Keratinocyte (primary cell): ENCODE results near the gene ODAD2. TPM values are rescaled to one million over a fixed set of nuclear protein-coding genes. Genes with fewer than 3 reads are reported as not detected.
"Not testable (repeated sequence)": the region's sequence is repeated elsewhere in the genome, so short reads cannot be mapped to it uniquely, and the experiment has no call there.

Experiments
- DNase-seq: peaks from one replicate; pipeline ENCODE4 v3.0.0-alpha.2; 2011; ENCODE audit warnings: low read depth, missing footprints, low spot score
- FAIRE-seq: peaks from 2 replicates; lab custom pipeline; 2011; peaks lifted over from hg19 to GRCh38; lab: Jason Lieb, UNC
- H2AFZ ChIP-seq: 2 replicates; pipeline ENCODE4 v1.6.0; 2012; ENCODE audit warnings: low read length, control low read depth, inconsistent platforms; ENCODE audit not compliant: control insufficient read depth
- H3K27ac ChIP-seq: 2 replicates; pipeline ENCODE4 v1.5.1; 2011; ENCODE audit warnings: low read length; ENCODE audit not compliant: control insufficient read depth, insufficient read depth
- H3K27me3 ChIP-seq: 3 replicates; pipeline ENCODE4 v1.6.0; 2011; ENCODE audit warnings: low read length; ENCODE audit not compliant: control insufficient read depth, insufficient read depth; ENCODE audit errors: extremely low read depth
- H3K36me3 ChIP-seq, 2 experiments: 2 replicates in 1 of 2; 3 replicates in 1 of 2; pipeline ENCODE4 v1.5.1; 2011; ENCODE audit warnings: low read length in 2 of 2, mild to moderate bottlenecking in 1 of 2; ENCODE audit not compliant: control insufficient read depth in 2 of 2, insufficient read depth in 2 of 2; ENCODE audit errors: extremely low read depth in 1 of 2
- H3K4me1 ChIP-seq: 3 replicates; pipeline ENCODE4 v1.5.1; 2011; ENCODE audit warnings: low read length; ENCODE audit not compliant: control insufficient read depth, insufficient read depth; ENCODE audit errors: extremely low read depth
- H3K4me2 ChIP-seq: 3 replicates; pipeline ENCODE4 v1.6.0; 2011; ENCODE audit warnings: low read depth, low read length; ENCODE audit not compliant: control insufficient read depth, insufficient read depth; ENCODE audit errors: extremely low read depth
- H3K4me3 ChIP-seq, 3 experiments: fragments of 200-600 bp in 1 of 3; sonication (generic) in 1 of 3; 2 replicates in 2 of 3; 3 replicates in 1 of 3; pipeline ENCODE4 v1.5.1; 2011 to 2016; ENCODE audit warnings: low read length in 3 of 3, mild to moderate bottlenecking in 3 of 3, control low read depth in 2 of 3, inconsistent platforms in 1 of 3, low read depth in 1 of 3, mixed read lengths in 1 of 3, mixed run types in 1 of 3, moderate library complexity in 1 of 3; ENCODE audit not compliant: control insufficient read depth in 2 of 3, insufficient read depth in 2 of 3; ENCODE audit errors: extremely low read depth in 1 of 3
- H3K79me2 ChIP-seq: 2 replicates; pipeline ENCODE4 v1.6.0; 2012; ENCODE audit warnings: low read length; ENCODE audit not compliant: control insufficient read depth, insufficient read depth
- H3K9ac ChIP-seq: 3 replicates; pipeline ENCODE4 v1.6.0; 2011; ENCODE audit warnings: low read length; ENCODE audit not compliant: control insufficient read depth, insufficient read depth; ENCODE audit errors: extremely low read depth
- H3K9me1 ChIP-seq: 3 replicates; pipeline ENCODE4 v1.6.0; 2011; ENCODE audit warnings: low read length; ENCODE audit not compliant: control insufficient read depth, insufficient read depth; ENCODE audit errors: extremely low read depth
- H3K9me3 ChIP-seq: 2 replicates; pipeline ENCODE4 v1.5.1; 2012; ENCODE audit warnings: low read depth, low read length; ENCODE audit not compliant: control insufficient read depth
- H4K20me1 ChIP-seq: 3 replicates; pipeline ENCODE4 v1.6.0; 2011; ENCODE audit warnings: low read length; ENCODE audit not compliant: control insufficient read depth, insufficient read depth; ENCODE audit errors: extremely low read depth
- EZH2 ChIP-seq: IDR thresholded peaks from one replicate; pipeline ENCODE4 v1.6.1; 2012; ENCODE audit warnings: inconsistent platforms, mild to moderate bottlenecking, low read length, moderate library complexity
- dilution Hi-C: fragments of 300-500 bp; cut with MboI; formaldehyde crosslinking; loops from one replicate; pipeline ENCODE4 v1.7.0; 2020; ENCODE audit warnings: low sequenced_read_pairs; ENCODE audit not compliant: extremely low pct_ligation_motif_present
- polyA plus RNA-seq, 5 experiments: library from polyadenylated mRNA; depleted of rRNA in 3 of 5; stranded (reverse) in 3 of 5; stranded (forward) in 1 of 5; unstranded in 1 of 5; fragments of >200 nt; gene quantifications; 1 replicate in 1 of 5; 2 replicates in 3 of 5; 3 replicates in 1 of 5; pipeline versions ENCODE4 v1.2.1 to v1.2.3, GENCODE V29; 2011 to 2012; ENCODE audit warnings: missing spikeins in 2 of 5, low read depth in 1 of 5, low replicate concordance in 1 of 5
- TF ChIP-seq, protein P1 (sequence below), 3 experiments: IDR thresholded peaks in 1 of 3; conservative IDR thresholded peaks in 1 of 3; optimal IDR thresholded peaks in 1 of 3; 2 replicates in 2 of 3; 3 replicates in 1 of 3; pipeline versions ENCODE3 to v1.5.1; 2011; ENCODE audit warnings: low read length in 3 of 3, mild to moderate bottlenecking in 3 of 3, moderate library complexity in 2 of 3, control low read depth in 1 of 3, inconsistent platforms in 1 of 3; ENCODE audit not compliant: insufficient read depth in 2 of 3; ENCODE audit errors: extremely low read depth in 1 of 3

ODAD2 gene
- polyA plus RNA-seq, 1 donor (not counting 4 experiments of a cell fraction or from before 2014, with no cell fraction given), result not detected

DNA sequence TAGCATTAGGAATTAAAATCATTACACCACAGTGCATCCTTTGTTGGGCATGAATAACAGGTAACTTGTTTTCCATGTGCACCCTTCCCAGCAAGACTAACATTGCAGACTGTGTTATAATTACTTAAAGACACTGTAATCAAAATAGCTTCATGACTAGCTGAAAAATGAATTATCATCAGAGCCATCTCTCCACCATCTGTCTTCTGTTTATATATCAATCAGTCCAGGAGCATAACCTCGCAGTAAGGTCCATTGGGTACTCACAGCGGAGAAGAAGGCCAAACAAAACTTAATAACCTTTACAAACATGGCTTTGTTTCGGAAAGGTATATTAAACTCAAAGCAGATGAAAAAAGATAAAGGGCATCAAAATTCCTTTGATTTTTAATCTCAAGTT lies 90.6 kb downstream of the ODAD2 start:
- TF ChIP-seq, protein P1, sequence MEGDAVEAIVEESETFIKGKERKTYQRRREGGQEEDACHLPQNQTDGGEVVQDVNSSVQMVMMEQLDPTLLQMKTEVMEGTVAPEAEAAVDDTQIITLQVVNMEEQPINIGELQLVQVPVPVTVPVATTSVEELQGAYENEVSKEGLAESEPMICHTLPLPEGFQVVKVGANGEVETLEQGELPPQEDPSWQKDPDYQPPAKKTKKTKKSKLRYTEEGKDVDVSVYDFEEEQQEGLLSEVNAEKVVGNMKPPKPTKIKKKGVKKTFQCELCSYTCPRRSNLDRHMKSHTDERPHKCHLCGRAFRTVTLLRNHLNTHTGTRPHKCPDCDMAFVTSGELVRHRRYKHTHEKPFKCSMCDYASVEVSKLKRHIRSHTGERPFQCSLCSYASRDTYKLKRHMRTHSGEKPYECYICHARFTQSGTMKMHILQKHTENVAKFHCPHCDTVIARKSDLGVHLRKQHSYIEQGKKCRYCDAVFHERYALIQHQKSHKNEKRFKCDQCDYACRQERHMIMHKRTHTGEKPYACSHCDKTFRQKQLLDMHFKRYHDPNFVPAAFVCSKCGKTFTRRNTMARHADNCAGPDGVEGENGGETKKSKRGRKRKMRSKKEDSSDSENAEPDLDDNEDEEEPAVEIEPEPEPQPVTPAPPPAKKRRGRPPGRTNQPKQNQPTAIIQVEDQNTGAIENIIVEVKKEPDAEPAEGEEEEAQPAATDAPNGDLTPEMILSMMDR (optimal IDR thresholded peaks at IDR 0.05 in 1 of 3, IDR thresholded peaks at IDR 0.05 in 1 of 3, conservative IDR thresholded peaks at IDR 0.05 in 1 of 3; ENCODE audit: extremely low read depth in 1 of 3, insufficient read depth in 2 of 3, low read length in 3 of 3), result no peak
- TF ChIP-seq EZH2, result no peak
- no peak overlapping the region for H3K4me2 ChIP-seq
- H3K9me3 ChIP-seq, result no peaks in the 10 kb centered on the region
- no peaks in the 10 kb centered on the region for H3K9me1 ChIP-seq
- DNase-seq (no peak), FAIRE-seq (no peak)
- no peaks in the 10 kb centered on the region for H3K4me1 ChIP-seq
- H3K9ac ChIP-seq, result no peak overlapping the region
- H4K20me1 ChIP-seq, result no peaks in the 10 kb centered on the region
- no peak overlapping the region for H3K27ac ChIP-seq
- H3K79me2 ChIP-seq, result no peaks in the 10 kb centered on the region
- H3K4me3 ChIP-seq, result no peak overlapping the region
- no peaks in the 10 kb centered on the region for H3K27me3 ChIP-seq
- H2AFZ ChIP-seq, result no peak overlapping the region
- dilution Hi-C loops, result no loop called here
- H3K36me3 ChIP-seq, result no peaks in the 10 kb centered on the region

DNA sequence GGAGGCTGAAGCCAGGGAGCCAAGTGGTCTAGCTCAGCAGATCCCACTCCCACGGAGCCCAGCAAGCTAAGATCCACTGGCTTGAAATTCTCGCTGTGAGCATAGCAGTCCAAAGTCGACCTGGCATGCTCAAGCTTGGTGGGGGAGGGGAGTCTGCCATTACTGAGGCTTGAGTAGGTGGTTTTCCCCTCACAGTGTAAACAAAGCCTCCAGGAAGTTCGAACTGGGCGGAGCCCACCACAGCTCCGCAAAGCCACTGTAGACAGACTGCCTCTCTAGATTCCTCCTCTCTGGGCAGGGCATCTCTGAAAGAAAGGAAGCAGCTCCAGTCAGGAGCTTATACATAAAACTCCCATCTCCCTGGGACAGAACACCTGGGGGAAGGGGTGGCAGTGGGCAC lies 99.4 kb downstream of the ODAD2 start:
- dilution Hi-C loops, H3K27me3 ChIP-seq, H3K27ac ChIP-seq, H3K4me2 ChIP-seq, H3K9me1 ChIP-seq, H2AFZ ChIP-seq, H3K79me2 ChIP-seq, H3K4me3 ChIP-seq, FAIRE-seq, H3K9me3 ChIP-seq, H3K36me3 ChIP-seq, H4K20me1 ChIP-seq, H3K4me1 ChIP-seq, DNase-seq, H3K9ac ChIP-seq: not testable (repeated sequence)

DNA sequence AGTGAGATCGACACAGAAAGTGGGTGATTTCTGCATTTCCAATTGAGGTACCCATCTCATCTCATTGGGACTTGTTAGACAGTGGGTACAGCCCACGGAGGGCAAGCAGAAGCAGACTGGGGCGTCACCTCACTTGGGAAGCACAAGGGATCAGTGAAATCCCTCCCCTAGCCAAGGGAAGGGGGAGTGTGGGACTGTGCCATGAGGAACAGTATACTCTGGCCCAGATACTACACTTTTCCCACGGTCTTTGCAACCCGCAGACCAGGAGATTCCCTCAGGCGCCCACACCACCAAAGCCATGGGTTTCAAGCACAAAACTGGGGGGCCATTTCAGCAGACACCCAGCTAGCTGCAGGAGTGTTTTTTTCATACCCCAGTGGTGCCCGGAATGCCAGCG lies 99.8 kb downstream of the ODAD2 start:
- Histone ChIP-seq H3K79me2 (no peaks in the 10 kb centered on the region), H3K4me2 (no peak overlapping the region), H3K27ac (no peak overlapping the region), H3K27me3 (no peaks in the 10 kb centered on the region), H3K36me3 (no peaks in the 10 kb centered on the region), H3K9me3 (no peaks in the 10 kb centered on the region), H3K4me3 (no peak overlapping the region), H3K9ac (no peak overlapping the region), H3K9me1 (no peaks in the 10 kb centered on the region), H4K20me1 (no peaks in the 10 kb centered on the region), H2AFZ (no peak overlapping the region), H3K4me1 (no peaks in the 10 kb centered on the region)
- dilution Hi-C loops, result no loop called here
- DNase-seq (no peak), FAIRE-seq (no peak)
- TF ChIP-seq, protein P1 (optimal IDR thresholded peaks at IDR 0.05 in 1 of 3, IDR thresholded peaks at IDR 0.05 in 1 of 3, conservative IDR thresholded peaks at IDR 0.05 in 1 of 3; ENCODE audit: extremely low read depth in 1 of 3, insufficient read depth in 2 of 3, low read length in 3 of 3), result no peak
- no peak for TF ChIP-seq EZH2
